HCT116 (cell line): ENCODE results near the gene JPT1. TPM values are rescaled to one million over a fixed set of nuclear protein-coding genes. Genes with fewer than 3 reads are reported as not detected.
A peak's percentile ranks its signal among the peaks of the same experiment; 100 is the strongest.

Experiments used
- ATAC-seq: fragments of 200-7000 bp; cut with Tn5 transposase; 2 replicates; pipeline ENCODE4 v1.9.1; 2020; ENCODE audit warnings: mild to moderate bottlenecking, moderate library complexity
- BruUV-seq: library from RNA; stranded (reverse); fragments of 400-500 nt; replicated peaks from 2 replicates; lab custom pipeline; 2021; lab: Mats Ljungman, UMichigan
- CTCF ChIA-PET: fragments of 300-600 bp; sonication (Branson Sonifier 250); formaldehyde crosslinking; loops from one replicate; lab custom pipeline; 2021; ENCODE audit warnings: antibody characterized with exemption; lab: Charles Lee
- POLR2A ChIA-PET: fragments of 300-600, 350-600 bp; sonication (Branson Sonifier 250); formaldehyde crosslinking; loops from one replicate; lab custom pipeline; 2021; ENCODE audit warnings: antibody characterized with exemption; lab: Charles Lee
- RAD21 ChIA-PET, 2 experiments: fragments of 300-600 bp; sonication (Branson Sonifier 250); formaldehyde crosslinking; loops; one replicate each; lab custom pipeline; 2023; ENCODE audit warnings: low total read pairs in 2 of 2; ENCODE audit not compliant: uncharacterized antibody in 2 of 2, unreplicated experiment in 2 of 2, low non-redundant PET in 1 of 2; lab: Charles Lee
- DNase-seq: peaks from one replicate; pipeline ENCODE4 v3.0.0-alpha.2; 2010; ENCODE audit warnings: low read depth, low spot score
- H2AFZ ChIP-seq: fragments of 200-600 bp; shearing (Covaris generic), sonication (generic); 2 replicates; pipeline ENCODE4 v1.6.1; 2017; ENCODE audit warnings: low read depth, mixed run types, mixed read lengths, antibody characterized with exemption, low read length; ENCODE audit not compliant: poor library complexity, severe bottlenecking
- H3K27ac ChIP-seq: 2 replicates; pipeline ENCODE4 v1.5.1; 2012; ENCODE audit warnings: low read depth, low read length
- H3K27me3 ChIP-seq: fragments of 200-600 bp; sonication (generic); 2 replicates; pipeline ENCODE4 v1.6.1; 2016; ENCODE audit warnings: mixed run types, low read length, mixed read lengths; ENCODE audit not compliant: insufficient read depth
- H3K36me3 ChIP-seq, 2 experiments: fragments of 200-500 bp in 1 of 2; fragments of 200-600 bp in 1 of 2; sonication (Bioruptor generic) in 1 of 2; sonication (generic) in 1 of 2; 2 replicates each; pipeline versions ENCODE4 v1.5.1 to v1.6.1; 2014 to 2016; ENCODE audit warnings: low read length in 2 of 2, inconsistent platforms in 1 of 2, mixed read lengths in 1 of 2, mixed run types in 1 of 2; ENCODE audit not compliant: insufficient read depth in 2 of 2, control insufficient read depth in 1 of 2
- H3K4me1 ChIP-seq, 2 experiments: fragments of 200-600 bp in 1 of 2; sonication (generic) in 1 of 2; 2 replicates each; pipeline versions ENCODE4 v1.5.1 to v1.6.1; 2012 to 2017; ENCODE audit warnings: low read length in 2 of 2, inconsistent platforms in 1 of 2, mild to moderate bottlenecking in 1 of 2, mixed read lengths in 1 of 2, mixed run types in 1 of 2, moderate library complexity in 1 of 2; ENCODE audit not compliant: insufficient read depth in 2 of 2, control insufficient read depth in 1 of 2
- H3K4me2 ChIP-seq: fragments of 200-600 bp; sonication (generic); 2 replicates; pipeline ENCODE4 v1.6.1; 2017; ENCODE audit warnings: mixed run types, low read length, mixed read lengths
- H3K4me3 ChIP-seq, 2 experiments: fragments of 200-600 bp in 1 of 2; sonication (generic) in 1 of 2; replicated peaks in 1 of 2; 2 replicates each; pipeline ENCODE4 v1.5.1; 2011 to 2016; ENCODE audit warnings: low read length in 2 of 2, control low read depth in 1 of 2, low read depth in 1 of 2, mild to moderate bottlenecking in 1 of 2, mixed read lengths in 1 of 2, mixed run types in 1 of 2
- H3K79me2 ChIP-seq: fragments of 200-600 bp; sonication (generic); 2 replicates; pipeline ENCODE4 v1.6.1; 2017; ENCODE audit warnings: mild to moderate bottlenecking, mixed run types, low read length, moderate library complexity, mixed read lengths; ENCODE audit not compliant: insufficient read depth
- H3K9ac ChIP-seq: fragments of 200-600 bp; sonication (generic); 2 replicates; pipeline ENCODE4 v1.6.1; 2016; ENCODE audit warnings: low read length, mixed read lengths
- H3K9me2 ChIP-seq: fragments of 200-600 bp; sonication (generic), shearing (Covaris generic); 2 replicates; pipeline ENCODE4 v1.6.1; 2017; ENCODE audit warnings: mixed run types, mild to moderate bottlenecking, moderate library complexity; ENCODE audit not compliant: insufficient read depth
- H3K9me3 ChIP-seq, 2 experiments: fragments of 200-500 bp in 1 of 2; fragments of 200-600 bp in 1 of 2; sonication (Bioruptor generic) in 1 of 2; sonication (generic) in 1 of 2; 2 replicates each; pipeline ENCODE4 v1.6.1; 2014 to 2017; ENCODE audit warnings: low read length in 2 of 2, mixed read lengths in 2 of 2, inconsistent platforms in 1 of 2, low read depth in 1 of 2, mild to moderate bottlenecking in 1 of 2, mixed run types in 1 of 2, moderate library complexity in 1 of 2; ENCODE audit not compliant: control insufficient read depth in 1 of 2, insufficient read depth in 1 of 2
- H4K20me1 ChIP-seq: fragments of 200-600 bp; sonication (generic), shearing (Covaris generic); 2 replicates; pipeline ENCODE4 v1.6.1; 2017; ENCODE audit warnings: mixed run types, mild to moderate bottlenecking, moderate library complexity; ENCODE audit not compliant: insufficient read depth
- EGR1 ChIP-seq: IDR thresholded peaks from 2 replicates; pipeline ENCODE4 v1.6.1; 2012; ENCODE audit warnings: low read depth
- FOSL1 ChIP-seq: IDR thresholded peaks from 2 replicates; pipeline ENCODE4 v1.6.1; 2012; ENCODE audit warnings: low read depth
- RAD21 ChIP-seq: IDR thresholded peaks from 2 replicates; pipeline ENCODE4 v1.6.1; 2012; ENCODE audit warnings: low read depth, mild to moderate bottlenecking
- SIN3A ChIP-seq: IDR thresholded peaks from 2 replicates; pipeline ENCODE4 v1.6.1; 2012; ENCODE audit warnings: low read depth
- intact Hi-C: fragments of 100-400 bp; cut with micrococcal nuclease; formaldehyde crosslinking; loops from 2 replicates; pipeline ENCODE4 v1.10.0; 2022
- total RNA-seq: library from RNA; stranded (reverse); gene quantifications from one replicate; pipeline ENCODE4 v1.2.1, GENCODE V29; 2021; ENCODE audit not compliant: unreplicated experiment
- TF ChIP-seq, protein P1 (sequence below): IDR thresholded peaks from 2 replicates; pipeline ENCODE4 v1.6.1; 2012
- TF ChIP-seq, protein P2 (sequence below), 3 experiments: fragments of 200-600 bp in 1 of 3; sonication (generic) in 1 of 3; IDR thresholded peaks in 2 of 3; conservative IDR thresholded peaks in 1 of 3; 2 replicates each; pipeline ENCODE4 v1.5.1; 2012 to 2017; ENCODE audit warnings: low read depth in 2 of 3, low read length in 2 of 3, antibody characterized with exemption in 1 of 3, borderline replicate concordance in 1 of 3, control low read depth in 1 of 3, mild to moderate bottlenecking in 1 of 3, mixed read lengths in 1 of 3, mixed run types in 1 of 3, moderate library complexity in 1 of 3; ENCODE audit not compliant: insufficient read depth in 1 of 3

Gene JPT1
- total RNA-seq, 1 experiment from 2014 or later: 575 TPM

DNA sequence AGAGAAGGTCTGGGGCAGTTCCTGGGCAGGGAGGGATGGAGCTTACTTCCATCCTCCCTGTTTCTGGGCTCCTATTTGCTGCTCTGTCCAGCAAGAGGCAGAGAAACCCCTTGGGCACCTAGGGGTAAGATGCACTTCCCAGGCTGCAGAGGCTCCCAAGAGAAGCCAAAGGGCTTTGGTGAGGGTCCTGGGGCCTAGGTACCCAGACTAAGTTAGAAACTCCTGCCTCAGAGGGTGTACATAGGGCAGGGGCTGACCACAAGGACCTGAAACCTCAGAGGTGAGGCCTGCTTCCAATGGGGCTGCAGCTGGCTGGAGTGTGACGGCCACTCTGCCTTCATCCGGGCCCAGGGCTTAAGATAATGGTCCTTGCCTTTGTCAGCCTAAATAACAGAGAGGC, 46.1 kb downstream of the JPT1 start:
- intact Hi-C loops: loop anchor here (5.0 to 10.0 kb wide), 2 partner anchors 36 to 53 kb away; no protein-coding TSS in a partner anchor
- Histone ChIP-seq H3K36me3 (peaks cover 0 to 19% of the 10 kb centered on the region in 2 experiments; a peak in 3 of 4 replicates), H2AFZ (no peak overlapping the region), H3K9me3 (no peaks in the 10 kb centered on the region), H3K27ac (no peak overlapping the region), H3K9me2 (no peaks in the 10 kb centered on the region), H3K9ac (no peak overlapping the region)
- ATAC-seq (no peak), DNase-seq (no peak)
- ChIA-PET CTCF (no interaction called here), POLR2A (interaction anchor here (1.0 kb wide), 1 partner anchor 20 kb away, joined by 3 read pairs; no protein-coding TSS in a partner anchor)
- 0 out of 2 replicates have a peak, but pooled peaks have one; percentile 9 for TF ChIP-seq SIN3A
- TF ChIP-seq FOSL1: no peak
- TF ChIP-seq, all 23 proteins: peak for 1
- H3K4me3 ChIP-seq: no peak overlapping the region
- peaks cover 27% of the 10 kb centered on the region for H3K79me2 ChIP-seq
- no peaks in the 10 kb centered on the region for H4K20me1 ChIP-seq
- no peak overlapping the region for H3K4me2 ChIP-seq
- H3K27me3 ChIP-seq: no peaks in the 10 kb centered on the region
- BruUV-seq: no TSS peak
- RAD21 ChIA-PET: no interaction called here
- peaks cover 18 to 41% of the 10 kb centered on the region in 2 experiments for H3K4me1 ChIP-seq

DNA sequence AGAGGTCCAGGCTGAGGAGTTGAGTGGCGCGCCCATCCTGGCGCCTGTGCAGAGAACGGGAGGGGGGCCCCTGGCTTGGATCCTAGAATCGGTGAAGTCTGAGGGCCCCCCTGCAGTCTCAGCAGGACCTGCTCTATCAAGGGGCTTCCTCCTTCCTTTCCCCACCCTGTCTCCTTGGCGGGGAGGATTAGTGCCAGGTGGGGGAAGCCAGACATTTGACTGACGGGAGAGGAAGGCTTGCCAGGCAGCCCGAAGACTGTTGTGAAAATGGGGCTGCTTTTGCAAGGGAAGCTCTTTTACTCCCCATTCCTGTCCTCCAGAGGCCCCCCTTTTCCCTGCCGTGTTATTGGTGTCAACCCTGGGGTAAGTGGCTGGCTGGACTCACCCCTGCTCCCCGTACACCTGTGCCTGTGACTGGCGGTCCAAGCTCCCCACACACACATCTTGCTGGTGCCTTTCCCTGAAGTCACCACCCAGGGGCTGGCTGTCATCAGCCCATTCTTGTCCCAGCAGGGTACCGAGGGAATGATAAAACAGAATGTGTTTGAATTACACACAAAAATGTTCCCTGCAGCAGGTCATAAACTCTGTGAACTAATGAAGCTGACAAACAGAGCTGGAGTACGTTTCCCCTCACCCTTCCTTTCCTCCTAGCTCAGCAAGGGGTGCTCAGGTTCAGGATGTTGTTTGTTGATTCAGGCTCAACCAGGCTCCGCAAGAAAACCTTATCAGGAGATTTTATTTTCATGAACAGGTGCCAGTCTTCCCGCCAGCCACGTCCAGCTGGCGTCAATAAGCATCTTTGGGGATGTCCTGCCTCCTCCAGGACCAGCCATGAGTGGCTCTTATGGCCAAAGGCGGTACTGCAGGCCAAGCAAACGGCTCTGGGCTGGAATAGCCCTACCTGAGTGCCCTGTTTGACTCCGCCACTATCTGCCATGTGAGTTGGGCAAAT, 48.9 kb downstream of the JPT1 start:
- H3K9ac ChIP-seq: no peak overlapping the region
- H3K9me3 ChIP-seq: no peaks in the 10 kb centered on the region
- no peak overlapping the region for H3K4me3 ChIP-seq
- peaks cover 2 to 15% of the 10 kb centered on the region in 2 experiments for H3K36me3 ChIP-seq
- TF ChIP-seq RAD21 (peak; percentile 81), EGR1 (no peak)
- TF ChIP-seq, protein P1, sequence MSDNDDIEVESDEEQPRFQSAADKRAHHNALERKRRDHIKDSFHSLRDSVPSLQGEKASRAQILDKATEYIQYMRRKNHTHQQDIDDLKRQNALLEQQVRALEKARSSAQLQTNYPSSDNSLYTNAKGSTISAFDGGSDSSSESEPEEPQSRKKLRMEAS: peak; percentile 49; the same call in 1 of the 2 replicates
- TF ChIP-seq, protein P2, sequence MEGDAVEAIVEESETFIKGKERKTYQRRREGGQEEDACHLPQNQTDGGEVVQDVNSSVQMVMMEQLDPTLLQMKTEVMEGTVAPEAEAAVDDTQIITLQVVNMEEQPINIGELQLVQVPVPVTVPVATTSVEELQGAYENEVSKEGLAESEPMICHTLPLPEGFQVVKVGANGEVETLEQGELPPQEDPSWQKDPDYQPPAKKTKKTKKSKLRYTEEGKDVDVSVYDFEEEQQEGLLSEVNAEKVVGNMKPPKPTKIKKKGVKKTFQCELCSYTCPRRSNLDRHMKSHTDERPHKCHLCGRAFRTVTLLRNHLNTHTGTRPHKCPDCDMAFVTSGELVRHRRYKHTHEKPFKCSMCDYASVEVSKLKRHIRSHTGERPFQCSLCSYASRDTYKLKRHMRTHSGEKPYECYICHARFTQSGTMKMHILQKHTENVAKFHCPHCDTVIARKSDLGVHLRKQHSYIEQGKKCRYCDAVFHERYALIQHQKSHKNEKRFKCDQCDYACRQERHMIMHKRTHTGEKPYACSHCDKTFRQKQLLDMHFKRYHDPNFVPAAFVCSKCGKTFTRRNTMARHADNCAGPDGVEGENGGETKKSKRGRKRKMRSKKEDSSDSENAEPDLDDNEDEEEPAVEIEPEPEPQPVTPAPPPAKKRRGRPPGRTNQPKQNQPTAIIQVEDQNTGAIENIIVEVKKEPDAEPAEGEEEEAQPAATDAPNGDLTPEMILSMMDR (IDR thresholded peaks at IDR 0.05 in 2 of 3, conservative IDR thresholded peaks at IDR 0.05 in 1 of 3; ENCODE audit: borderline replicate concordance in 1 of 3, insufficient read depth in 1 of 3, low read depth in 2 of 3, low read length in 2 of 3): peak; percentile 95 to 98 (median 96)
- ATAC-seq (peak; percentile 74), DNase-seq (no peak)
- H3K4me1 ChIP-seq: peaks cover 18 to 23% of the 10 kb centered on the region in 2 experiments
- H3K27ac ChIP-seq: peak overlapping the region; percentile 34; the same call in 1 of the 2 replicates
- intact Hi-C loops: loop anchor here (5.0 to 10.0 kb wide), 2 partner anchors 33 to 51 kb away; no protein-coding TSS in a partner anchor
- H3K9me2 ChIP-seq: no peaks in the 10 kb centered on the region
- ChIA-PET RAD21 (interaction anchor here (0.8 to 1.8 kb wide), 5 partner anchors 8 to 51 kb away, joined by 3 to 9 read pairs (median 5); no protein-coding TSS in a partner anchor), POLR2A (interaction anchor here (0.5 to 1.8 kb wide), 7 partner anchors 9 to 235 kb away, joined by 3 to 5 read pairs (median 3); partner anchors contain the start of genes NUP85 and SLC16A5), CTCF (interaction anchor here (0.7 to 4.0 kb wide), 17 partner anchors 9 to 165 kb away, joined by 3 to 24 read pairs (median 5); partner anchors contain the start of genes MIF4GD and SLC16A5)
- H3K4me2 ChIP-seq: no peak overlapping the region
- TSS peak; percentile 14 for BruUV-seq
- H4K20me1 ChIP-seq: no peaks in the 10 kb centered on the region
- H3K79me2 ChIP-seq: peaks cover 3% of the 10 kb centered on the region
- no peaks in the 10 kb centered on the region for H3K27me3 ChIP-seq
- H2AFZ ChIP-seq: no peak overlapping the region
